Upper lobe of left lung (tissue), 6 donors: ENCODE results near the gene SDK2. TPM values are rescaled to one million over a fixed set of nuclear protein-coding genes. Genes with fewer than 3 reads are reported as not detected.

Experiments
- ATAC-seq, 2 donors: fragments of 200-7000 bp; cut with Tn5 transposase; one replicate each; pipeline ENCODE4 v1.9.1; 2022; ENCODE audit warnings: mild to moderate bottlenecking in 2 of 2, moderate library complexity in 2 of 2; ENCODE audit not compliant: low FRiP score in 2 of 2
- DNase-seq, 2 donors: peaks; one replicate each; pipeline ENCODE4 v3.0.0-alpha.2; 2019 to 2020
- H3K27ac ChIP-seq, 4 donors: fragments of 200-600 bp; sonication (generic); one replicate each; pipeline ENCODE4 v1.5.1; 2016 to 2019
- H3K27me3 ChIP-seq, 4 donors: fragments of 200-600 bp; sonication (generic); one replicate each; pipeline ENCODE4 v1.5.1; 2017 to 2019
- H3K36me3 ChIP-seq, 4 donors: fragments of 200-600 bp; sonication (generic); one replicate each; pipeline ENCODE4 v1.5.1; 2016 to 2019
- H3K4me1 ChIP-seq, 4 donors: fragments of 200-600 bp; sonication (generic); one replicate each; pipeline ENCODE4 v1.5.1; 2018 to 2019
- H3K4me3 ChIP-seq, 4 donors: fragments of 200-600 bp; sonication (generic); one replicate each; pipeline ENCODE4 v1.5.1; 2017 to 2019; ENCODE audit warnings: mild to moderate bottlenecking in 2 of 4, moderate library complexity in 1 of 4
- H3K9me3 ChIP-seq, 4 donors: fragments of 200-600 bp; sonication (generic); one replicate each; pipeline ENCODE4 v1.5.1; 2018 to 2019
- EP300 ChIP-seq, 4 donors: sonication (generic); formaldehyde crosslinking; IDR thresholded peaks; one replicate each; pipeline ENCODE4 v1.5.1; 2017; ENCODE audit warnings: antibody characterized with exemption in 4 of 4, control low read depth in 2 of 4
- POLR2A ChIP-seq, 4 donors: fragments of 450-650 bp; IDR thresholded peaks; one replicate each; pipeline ENCODE4 v1.5.1; 2016 to 2017; ENCODE audit warnings: antibody characterized with exemption in 4 of 4, mild to moderate bottlenecking in 2 of 4
- POLR2AphosphoS5 ChIP-seq, 2 donors: sonication (generic); formaldehyde crosslinking; IDR thresholded peaks; one replicate each; pipeline ENCODE4 v1.5.1; 2017; ENCODE audit warnings: antibody characterized with exemption in 2 of 2
- WGBS, 2 donors: methylation state at CpG; one replicate each; pipeline ENCODE4 v1.1.5; 2017 to 2018; 5-methylcytosine and 5-hydroxymethylcytosine counted together
- total RNA-seq, 6 donors: library from RNA; depleted of rRNA in 4 of 6; stranded (reverse); fragments of >200 nt in 4 of 6; gene quantifications; one replicate each; pipeline versions ENCODE4 v1.1.0 to v1.2.1, GENCODE V29; 2016 to 2021
- TF ChIP-seq, protein P1 (sequence below), 6 experiments: fragments of 450-650 bp in 4 of 6; fragments of 200-600 bp in 2 of 6; sonication (generic) in 2 of 6; IDR thresholded peaks; one replicate each; pipeline ENCODE4 v1.5.1; 2016 to 2019; ENCODE audit warnings: antibody characterized with exemption in 6 of 6
- donor health status: DM: no; HTN: no; CAD: no; lungs with moderate emphysema.
- donor health status: DM: no; HTN: yes; CAD: no; lungs with severe emphysema.

The SDK2 gene
- total RNA-seq, 6 donors from 2014 or later: 1.2 to 7.3 (median 2.9) TPM

- Histone ChIP-seq H3K4me3 (no peak overlapping the region), H3K27ac (no peak overlapping the region), H3K27me3 (no peaks in the 10 kb centered on the region), H3K9me3 (no peaks in the 10 kb centered on the region), H3K36me3 (no peaks in the 10 kb centered on the region), H3K4me1 (no peaks in the 10 kb centered on the region)
- DNase-seq: no peak
- WGBS, 2 donors: 76 to 77% methylated on average over 20 to 28 of the region's 28 CpGs
- TF ChIP-seq POLR2A (IDR thresholded peaks at IDR 0.05) (no peak), EP300 (IDR thresholded peaks at IDR 0.05) (no peak), POLR2AphosphoS5 (IDR thresholded peaks at IDR 0.05) (no peak)
- TF ChIP-seq, protein P1, sequence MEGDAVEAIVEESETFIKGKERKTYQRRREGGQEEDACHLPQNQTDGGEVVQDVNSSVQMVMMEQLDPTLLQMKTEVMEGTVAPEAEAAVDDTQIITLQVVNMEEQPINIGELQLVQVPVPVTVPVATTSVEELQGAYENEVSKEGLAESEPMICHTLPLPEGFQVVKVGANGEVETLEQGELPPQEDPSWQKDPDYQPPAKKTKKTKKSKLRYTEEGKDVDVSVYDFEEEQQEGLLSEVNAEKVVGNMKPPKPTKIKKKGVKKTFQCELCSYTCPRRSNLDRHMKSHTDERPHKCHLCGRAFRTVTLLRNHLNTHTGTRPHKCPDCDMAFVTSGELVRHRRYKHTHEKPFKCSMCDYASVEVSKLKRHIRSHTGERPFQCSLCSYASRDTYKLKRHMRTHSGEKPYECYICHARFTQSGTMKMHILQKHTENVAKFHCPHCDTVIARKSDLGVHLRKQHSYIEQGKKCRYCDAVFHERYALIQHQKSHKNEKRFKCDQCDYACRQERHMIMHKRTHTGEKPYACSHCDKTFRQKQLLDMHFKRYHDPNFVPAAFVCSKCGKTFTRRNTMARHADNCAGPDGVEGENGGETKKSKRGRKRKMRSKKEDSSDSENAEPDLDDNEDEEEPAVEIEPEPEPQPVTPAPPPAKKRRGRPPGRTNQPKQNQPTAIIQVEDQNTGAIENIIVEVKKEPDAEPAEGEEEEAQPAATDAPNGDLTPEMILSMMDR (IDR thresholded peaks at IDR 0.05): no peak
- no peak for ATAC-seq
Observed at GRCh38 chr17:73536700-73537605, 107.3 kb downstream of the SDK2 start.

- WGBS, 2 donors: 88 to 94% methylated on average over 6 of the region's 6 CpGs
- Histone ChIP-seq H3K9me3 (no peaks in the 10 kb centered on the region), H3K27ac (no peak overlapping the region), H3K27me3 (no peaks in the 10 kb centered on the region), H3K4me3 (no peak overlapping the region), H3K4me1 (no peaks in the 10 kb centered on the region), H3K36me3 (no peaks in the 10 kb centered on the region)
- ATAC-seq (no peak), DNase-seq (no peak)
- TF ChIP-seq POLR2A (IDR thresholded peaks at IDR 0.05): no peak
- TF ChIP-seq EP300 (IDR thresholded peaks at IDR 0.05): no peak
- TF ChIP-seq, protein P1 (IDR thresholded peaks at IDR 0.05): no peak
- no peak for TF ChIP-seq POLR2AphosphoS5 (IDR thresholded peaks at IDR 0.05)
Observed at GRCh38 chr17:73535746-73536145, 108.5 kb downstream of the SDK2 start.

DNA sequence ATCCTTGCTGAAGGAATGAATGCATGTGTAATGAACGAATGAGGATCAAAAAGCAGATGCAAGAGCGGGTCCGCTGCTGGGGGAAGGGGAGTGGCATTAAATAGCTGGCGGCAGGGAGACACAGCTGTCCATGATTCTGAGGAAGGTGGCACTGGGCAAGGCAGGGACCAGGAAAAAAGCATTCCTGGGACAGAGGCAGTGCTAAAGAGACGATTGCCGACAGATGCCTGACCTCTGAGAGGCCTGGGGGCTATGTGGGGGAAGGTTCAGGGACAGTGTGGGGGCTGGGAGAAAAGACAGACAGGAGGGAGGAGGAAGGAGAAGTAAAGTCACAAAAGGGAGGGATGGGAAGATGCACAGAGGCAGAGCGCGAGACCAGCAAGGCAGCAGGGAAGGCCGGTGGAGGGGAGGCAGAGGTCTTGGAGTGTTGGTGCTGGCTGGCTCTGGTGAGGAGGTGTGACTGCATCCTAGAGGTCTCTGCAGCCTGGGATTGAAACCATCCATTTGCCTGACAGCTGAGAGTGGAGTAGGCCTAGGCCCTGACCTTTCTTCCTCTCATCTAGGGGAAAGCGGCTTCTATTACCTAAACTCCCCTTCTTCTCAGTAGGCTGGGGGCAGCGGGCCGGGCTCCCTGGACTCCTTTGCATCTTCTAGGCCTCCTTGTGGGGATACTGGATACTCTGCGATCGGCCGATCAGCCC lies 109.9 kb downstream of the SDK2 start:
- no peak for TF ChIP-seq EP300 (IDR thresholded peaks at IDR 0.05)
- no peak for TF ChIP-seq POLR2A (IDR thresholded peaks at IDR 0.05)
- TF ChIP-seq, protein P1 (IDR thresholded peaks at IDR 0.05): no peak
- TF ChIP-seq POLR2AphosphoS5 (IDR thresholded peaks at IDR 0.05): no peak
- Histone ChIP-seq H3K4me3 (no peak overlapping the region), H3K4me1 (no peaks in the 10 kb centered on the region), H3K27me3 (no peaks in the 10 kb centered on the region), H3K27ac (no peak overlapping the region), H3K9me3 (no peaks in the 10 kb centered on the region), H3K36me3 (no peaks in the 10 kb centered on the region)
- ATAC-seq (no peak), DNase-seq (no peak)
- 85 to 88% methylated on average over 15 of the region's 15 CpGs for WGBS, 2 donors

- no peak for ATAC-seq
- no peak for TF ChIP-seq EP300 (IDR thresholded peaks at IDR 0.05)
- H3K27me3 ChIP-seq: no peaks in the 10 kb centered on the region
- H3K27ac ChIP-seq: no peak overlapping the region
- no peaks in the 10 kb centered on the region for H3K4me1 ChIP-seq
- no peak for DNase-seq
- no peaks in the 10 kb centered on the region for H3K36me3 ChIP-seq
- H3K4me3 ChIP-seq: no peak overlapping the region
- H3K9me3 ChIP-seq: no peaks in the 10 kb centered on the region
- 80 to 85% methylated on average over 7 of the region's 7 CpGs for WGBS, 2 donors
Observed at GRCh38 chr17:73533781-73534180, 110.5 kb downstream of the SDK2 start.

GRCh38 chr17:73533127-73533526 lies 111.1 kb downstream of the SDK2 start:
- H3K36me3 ChIP-seq: no peaks in the 10 kb centered on the region
- DNase-seq (no peak), ATAC-seq (no peak)
- no peaks in the 10 kb centered on the region for H3K4me1 ChIP-seq
- H3K27me3 ChIP-seq: no peaks in the 10 kb centered on the region
- no peak for TF ChIP-seq POLR2AphosphoS5 (IDR thresholded peaks at IDR 0.05)
- no peak for TF ChIP-seq EP300 (IDR thresholded peaks at IDR 0.05)
- no peak for TF ChIP-seq POLR2A (IDR thresholded peaks at IDR 0.05)
- TF ChIP-seq, protein P1 (IDR thresholded peaks at IDR 0.05): no peak
- H3K4me3 ChIP-seq: no peak overlapping the region
- no peaks in the 10 kb centered on the region for H3K9me3 ChIP-seq
- WGBS, 2 donors: 66 to 82% methylated on average over 8 to 10 of the region's 13 CpGs
- H3K27ac ChIP-seq: no peak overlapping the region
